HL-60/S4 (cell line): ENCODE data around the gene YARS1.

ENCODE experiments used
- in situ Hi-C: fragments of 300-500 bp; cut with MboI; formaldehyde crosslinking; loops from 2 replicates; pipeline ENCODE4 v1.14.3; 2022; ENCODE audit warnings: low sequenced_read_pairs

The YARS1 gene

GRCh38 chr1:32748926-32749325 lies 68.2 kb downstream of the YARS1 start:
- in situ Hi-C loops: no loop called here

GRCh38 chr1:32748348-32748747 lies 68.8 kb downstream of the YARS1 start:
- in situ Hi-C loops: no loop called here

GRCh38 chr1:32746130-32746529 lies 71.0 kb downstream of the YARS1 start:
- in situ Hi-C loops: no loop called here

DNA sequence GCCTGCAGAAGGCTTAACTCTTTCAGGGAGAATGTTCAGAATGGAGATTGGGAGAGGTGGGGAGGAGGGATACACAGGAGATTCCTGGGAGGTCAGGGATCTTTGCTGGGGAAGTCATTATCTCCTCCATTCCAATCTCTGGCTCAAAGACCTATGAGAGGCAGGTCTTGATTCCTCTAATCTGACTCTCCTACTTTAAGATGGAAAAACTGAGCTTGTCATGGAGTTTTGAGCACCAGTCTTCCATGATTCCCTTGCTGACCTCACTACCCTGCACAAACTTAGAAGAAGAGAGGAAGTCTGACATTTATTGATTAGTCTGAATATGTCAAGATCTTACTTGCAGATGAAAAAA lies 73.1 kb downstream of the YARS1 start:
- in situ Hi-C loops: no loop called here

DNA sequence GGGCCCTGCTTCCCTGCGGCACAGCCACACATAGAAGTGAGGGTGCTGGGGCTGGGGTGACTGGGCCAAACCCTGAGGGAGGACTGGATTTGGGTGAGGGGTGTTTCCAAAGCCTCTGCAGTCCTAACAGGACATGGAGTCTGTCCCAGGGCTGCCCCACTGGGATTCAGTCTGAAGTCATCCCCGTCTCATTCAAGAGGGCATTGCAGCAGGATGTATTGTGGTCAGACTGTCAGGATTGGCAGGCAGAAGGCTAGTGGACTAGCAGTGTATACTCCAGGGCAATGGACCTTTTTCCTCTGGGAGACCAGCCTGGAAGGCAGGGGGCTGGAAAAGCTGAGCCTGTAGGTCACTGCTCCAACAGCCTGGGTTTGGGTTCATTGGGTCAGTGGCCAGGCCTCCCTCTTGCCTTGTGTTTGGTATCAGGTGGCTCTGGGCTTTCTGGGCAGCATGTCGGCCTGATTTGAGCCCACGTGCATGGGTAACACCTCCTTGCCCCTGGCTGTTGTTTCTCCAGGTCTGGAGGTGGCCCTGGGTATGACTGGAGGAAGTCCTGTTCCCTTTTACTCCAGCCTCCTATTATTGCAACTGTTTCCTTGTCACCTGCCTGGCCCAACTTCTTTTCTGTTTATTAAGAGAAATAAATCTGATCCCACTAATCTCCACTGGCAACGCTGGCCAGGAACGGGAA lies 73.6 kb downstream of the YARS1 start:
- in situ Hi-C loops: no loop called here

DNA sequence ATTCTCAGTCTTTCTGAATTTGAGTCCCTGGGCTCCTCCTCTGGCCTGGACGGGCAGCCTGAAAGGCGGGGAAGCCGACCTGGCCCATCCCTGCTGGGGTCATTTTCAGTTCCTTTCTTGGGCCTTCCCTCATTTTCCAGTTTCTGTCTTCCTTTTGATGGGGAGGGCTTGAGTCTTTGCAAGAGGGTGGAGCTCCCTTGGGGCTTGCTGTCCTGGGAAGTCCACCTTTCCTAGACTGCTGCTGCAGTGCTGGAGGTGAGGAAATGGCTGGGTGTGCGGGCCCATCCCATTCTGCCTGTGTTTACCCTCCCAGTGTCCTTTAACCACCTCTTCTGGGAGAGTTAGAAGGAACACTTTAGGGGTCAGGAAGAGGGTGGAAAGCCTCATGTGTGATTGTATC lies 74.2 kb downstream of the YARS1 start:
- in situ Hi-C loops: no loop called here

- in situ Hi-C loops: no loop called here
Measured at GRCh38 chr1:32742199-32742947, 74.8 kb downstream of the YARS1 start.

- in situ Hi-C loops: no loop called here
Measured at GRCh38 chr1:32741413-32742198, 75.6 kb downstream of the YARS1 start.

DNA sequence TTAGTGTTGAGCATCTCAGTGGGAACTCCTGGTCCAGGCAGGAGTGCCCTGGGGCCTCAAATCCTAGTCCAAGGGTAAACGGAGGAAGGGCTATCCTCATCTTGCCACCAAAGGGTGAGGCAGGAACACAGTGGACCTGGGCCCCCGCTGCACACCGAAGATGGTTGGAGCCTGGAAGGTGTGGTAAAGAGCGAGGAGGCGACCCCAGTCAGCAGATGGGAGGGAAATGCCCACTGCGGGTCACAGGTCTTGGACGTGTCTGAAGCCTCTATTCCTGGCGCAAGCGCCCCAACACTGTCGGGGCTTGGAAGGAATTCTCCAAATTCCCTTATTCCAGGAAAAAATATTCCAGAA lies 76.1 kb downstream of the YARS1 start:
- in situ Hi-C loops: no loop called here

DNA sequence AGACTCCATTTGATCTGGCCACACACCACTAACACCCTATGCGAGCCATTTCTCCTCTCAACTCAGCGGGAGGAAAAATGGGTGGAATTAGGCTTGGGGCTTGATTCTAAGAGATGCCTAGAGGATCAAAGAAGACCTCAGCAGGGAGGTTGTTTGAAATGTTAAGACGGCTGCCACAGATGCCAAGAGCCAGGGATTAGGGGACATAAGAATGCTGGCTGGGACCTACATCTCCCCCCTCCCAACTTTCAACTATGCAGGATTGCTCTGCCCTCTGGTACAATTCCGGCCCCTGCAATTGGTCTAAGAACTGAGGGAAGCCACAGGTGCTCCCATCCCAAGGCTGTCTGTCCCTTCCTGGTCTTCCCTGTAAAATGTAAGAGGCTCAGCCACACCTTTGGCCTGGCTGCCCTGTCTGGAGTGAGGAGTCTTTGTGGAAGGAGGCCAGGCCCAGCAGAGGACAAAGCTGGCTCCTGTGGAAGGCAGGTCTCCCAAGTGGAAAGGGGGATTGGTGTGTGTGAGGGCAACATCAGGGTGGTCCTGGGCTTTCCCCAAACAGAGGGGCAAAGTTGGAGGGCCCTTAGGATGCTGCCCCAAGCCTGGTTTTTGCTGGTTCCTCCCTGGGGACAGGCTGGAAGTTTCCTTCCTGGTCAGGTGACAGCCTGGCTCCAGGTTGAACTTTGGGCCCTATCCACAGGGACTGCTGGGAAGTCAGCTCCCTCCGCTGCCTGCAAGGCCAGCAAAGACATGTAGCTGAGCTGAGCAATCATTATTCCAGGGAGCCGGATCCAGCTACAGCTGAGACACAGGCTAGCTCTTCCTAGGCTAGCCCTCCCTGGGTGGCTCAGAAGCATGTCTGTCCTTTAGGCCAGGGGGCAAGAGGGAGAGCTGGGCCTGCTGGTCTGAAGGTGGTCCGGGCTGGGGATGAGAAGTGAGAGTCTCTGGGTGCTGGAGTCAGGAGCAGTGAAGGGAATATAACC lies 80.1 kb downstream of the YARS1 start:
- in situ Hi-C loops: no loop called here

DNA sequence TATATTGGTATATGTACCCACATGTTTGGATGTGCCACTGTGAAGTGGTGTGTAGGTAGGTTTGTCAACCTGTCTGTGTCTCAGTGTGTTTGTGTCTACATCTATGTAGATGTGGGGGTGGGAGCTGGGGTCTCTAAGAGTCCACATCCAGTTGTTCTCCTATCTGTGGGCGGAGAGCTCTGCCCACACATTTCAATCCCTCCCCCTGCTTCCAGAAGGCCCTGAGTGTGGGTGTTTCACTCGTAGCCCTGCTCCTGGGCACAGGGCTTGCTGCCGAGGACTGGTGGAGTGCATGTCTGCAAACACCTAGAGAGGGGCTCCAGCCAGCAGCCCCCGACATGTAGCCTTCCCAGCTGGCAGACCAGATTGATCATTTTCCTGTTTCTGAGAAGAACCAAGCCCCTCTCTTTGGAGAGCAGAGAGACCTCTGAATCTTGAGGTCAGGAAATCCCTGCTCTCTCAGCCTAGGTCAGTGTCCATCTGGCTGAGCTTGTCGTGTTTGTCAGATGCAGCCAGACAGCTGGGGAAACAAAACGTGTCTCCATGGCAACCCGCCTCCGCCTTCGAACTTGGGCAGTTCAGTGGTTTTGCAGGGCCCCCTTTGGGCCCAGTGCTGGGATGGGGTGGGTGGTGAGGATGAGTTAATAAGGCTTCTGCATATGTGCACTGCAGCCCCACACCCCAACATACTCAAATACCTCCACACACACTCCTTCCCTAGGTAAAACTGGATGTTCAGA lies 83.4 kb downstream of the YARS1 start:
- in situ Hi-C loops: no loop called here

DNA sequence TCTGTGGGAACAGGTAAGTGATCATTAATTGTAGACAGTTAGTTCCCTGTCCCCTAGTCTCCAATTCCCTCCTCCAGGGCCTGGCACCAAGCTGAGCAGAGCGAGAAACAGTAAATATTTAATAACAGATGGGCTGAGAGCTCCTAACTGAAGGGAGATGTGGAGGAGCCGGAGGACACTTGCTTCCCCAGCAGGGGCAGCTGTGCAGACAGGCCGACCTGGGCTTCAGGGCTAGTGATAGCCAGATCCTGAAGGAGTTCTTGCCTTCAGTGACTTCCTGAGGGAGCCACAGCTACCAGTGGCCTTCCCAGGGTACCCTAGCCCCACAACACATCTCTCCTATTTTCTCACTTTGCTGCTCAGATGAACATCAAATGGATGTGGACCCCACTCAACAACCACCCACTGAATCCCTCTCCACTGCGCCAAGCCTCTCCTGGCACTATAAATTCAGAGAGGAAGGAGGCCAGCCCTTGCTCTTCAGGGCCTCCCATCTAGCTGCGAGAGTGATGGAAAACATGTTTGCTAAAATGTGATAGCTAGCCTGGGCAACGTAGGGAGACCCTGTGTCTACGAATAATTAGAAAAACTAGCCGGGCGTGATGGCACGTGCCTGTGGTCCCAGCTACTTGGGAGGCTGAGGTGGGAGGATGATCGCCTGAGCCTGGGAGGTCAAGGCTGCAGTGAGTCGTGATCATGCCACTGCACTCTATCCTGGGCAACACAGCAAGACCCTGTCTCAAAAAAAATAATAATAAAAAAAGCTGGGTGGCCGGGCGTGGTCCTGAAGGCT lies 87.7 kb downstream of the YARS1 start:
- in situ Hi-C loops: no loop called here

- in situ Hi-C loops: no loop called here
Measured at GRCh38 chr1:32728413-32729077, 88.6 kb downstream of the YARS1 start.

DNA sequence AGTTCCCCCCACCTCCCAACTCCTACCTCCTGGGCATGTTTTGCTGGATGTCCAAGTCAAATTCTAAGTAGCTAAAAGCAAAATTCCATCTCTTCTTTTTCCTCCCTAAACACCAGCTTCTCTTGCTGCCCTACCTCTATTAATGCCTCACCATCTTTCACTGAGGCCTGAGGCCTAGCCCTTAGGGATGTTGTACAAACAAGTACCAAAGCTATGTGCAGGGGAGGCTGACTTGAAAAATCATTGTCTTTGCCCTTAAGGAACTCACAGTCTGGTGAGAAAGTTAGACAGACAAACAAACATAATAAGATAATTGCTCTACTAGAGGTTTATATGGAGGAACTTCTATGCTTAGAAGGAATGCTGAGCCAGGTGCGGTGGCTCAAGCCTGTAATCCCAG lies 89.3 kb downstream of the YARS1 start:
- in situ Hi-C loops: no loop called here

DNA sequence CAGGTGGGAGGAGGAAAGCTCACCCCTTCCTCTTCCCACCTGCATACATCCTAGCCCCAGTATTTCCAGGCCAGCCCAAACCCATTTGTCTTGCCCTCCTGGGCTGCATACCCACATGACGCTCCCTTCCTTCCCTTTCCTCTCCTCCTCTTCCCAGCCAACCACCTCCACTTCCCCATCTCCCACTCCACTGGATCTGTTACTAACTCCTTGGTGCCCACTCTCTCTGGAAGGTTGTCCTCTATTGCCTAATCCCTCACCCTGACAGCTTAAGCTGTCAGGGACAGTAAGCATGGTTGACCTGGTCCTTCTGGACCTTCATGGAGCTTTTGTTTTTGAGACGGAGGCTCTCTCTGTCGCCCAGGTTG lies 91.6 kb downstream of the YARS1 start:
- in situ Hi-C loops: no loop called here
